ENCODE data around the gene CALCR. TPM values are rescaled to one million over a fixed set of nuclear protein-coding genes. Genes with fewer than 3 reads are reported as not detected.

Gene CALCR
- total RNA-seq, 1 donor from 2014 or later: 0.17 TPM

- no peak for DNase-seq (ENCODE audit: low spot score)
These were observed 126.3 kb downstream of the CALCR start for GRCh38 chr7:93448176-93448575.

- no peak for DNase-seq (ENCODE audit: low spot score)
These were observed 127.0 kb downstream of the CALCR start for GRCh38 chr7:93447509-93447908.

GRCh38 chr7:93442478-93443224 is 131.9 kb downstream of the CALCR start:
- no peak for DNase-seq (ENCODE audit: low spot score)

GRCh38 chr7:93435791-93436190 is 138.7 kb downstream of the CALCR start:
- DNase-seq (ENCODE audit: low spot score): no peak

- no peak for DNase-seq (ENCODE audit: low spot score)
These were observed 142.4 kb downstream of the CALCR start for GRCh38 chr7:93432130-93432529.

GRCh38 chr7:93430917-93431588 is 143.5 kb downstream of the CALCR start:
- no peak for DNase-seq (ENCODE audit: low spot score)

- DNase-seq (ENCODE audit: low spot score): no peak
These were observed 145.0 kb downstream of the CALCR start for GRCh38 chr7:93429563-93429962.

GRCh38 chr7:93427107-93427506 is 147.4 kb downstream of the CALCR start:
- DNase-seq (ENCODE audit: low spot score): no peak

GRCh38 chr7:93426155-93426696 is 148.3 kb downstream of the CALCR start:
- DNase-seq (ENCODE audit: low spot score): no peak

GRCh38 chr7:93414574-93414973 is 159.9 kb downstream of the CALCR start:
- no peak for DNase-seq (ENCODE audit: low spot score)

- DNase-seq (ENCODE audit: low spot score): no peak
These were observed 165.2 kb downstream of the CALCR start for GRCh38 chr7:93409324-93409723.

GRCh38 chr7:93407239-93407638 is 167.3 kb downstream of the CALCR start:
- no peak for DNase-seq (ENCODE audit: low spot score)

- DNase-seq (ENCODE audit: low spot score): no peak
These were observed 171.6 kb downstream of the CALCR start for GRCh38 chr7:93402944-93403343.

- no peak for DNase-seq (ENCODE audit: low spot score)
These were observed 174.9 kb downstream of the CALCR start for GRCh38 chr7:93399642-93400041.

- DNase-seq (ENCODE audit: low spot score): no peak
These were observed 181.5 kb downstream of the CALCR start for GRCh38 chr7:93392984-93393383.

- DNase-seq (ENCODE audit: low spot score): no peak
These were observed 183.9 kb downstream of the CALCR start for GRCh38 chr7:93390660-93391059.

- DNase-seq (ENCODE audit: low spot score): no peak
These were observed 192.2 kb downstream of the CALCR start for GRCh38 chr7:93382362-93382761.

GRCh38 chr7:93378131-93378760 is 196.3 kb downstream of the CALCR start:
- no peak for DNase-seq (ENCODE audit: low spot score)

- no peak for DNase-seq (ENCODE audit: low spot score)
These were observed 198.9 kb downstream of the CALCR start for GRCh38 chr7:93375603-93376002.
